Stimulated activated CD4-positive, alpha-beta T cell treated with anti-CD3 and anti-CD28 coated beads, TNF-alpha, amount 100 ng/mL, for 4 hours (primary cell): ENCODE results near the gene FBXO31.

Source experiments
- DNase-seq, 3 experiments: peaks; one replicate each; pipeline ENCODE4 v3.0.0-alpha.2; 2020; ENCODE audit warnings: low read depth in 3 of 3

The FBXO31 gene

GRCh38 chr16:87278191-87279093, 105.1 kb downstream of the FBXO31 start:
- DNase-seq: peak in 1 of 3 experiments; percentile 17
